ENCODE data around the gene MED27.

MED27 gene

DNA sequence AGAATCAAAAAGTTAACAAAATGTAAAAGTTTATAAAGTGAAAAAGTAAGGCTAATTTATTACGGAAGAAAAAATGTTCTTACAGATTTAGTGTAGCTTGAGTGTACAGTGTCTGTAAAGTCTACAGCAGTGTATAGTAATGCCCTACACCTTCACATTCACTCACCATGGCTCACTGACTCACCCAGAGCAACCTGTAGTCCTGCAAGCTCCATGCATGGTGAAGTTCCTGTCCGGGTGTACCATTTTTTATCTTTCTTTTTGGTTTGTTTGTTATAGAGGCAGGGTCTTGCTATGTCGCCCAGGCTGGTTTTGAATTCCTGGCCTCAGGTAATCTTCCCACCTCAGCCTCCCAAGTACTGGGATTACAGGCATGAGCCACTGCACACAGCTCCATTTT is 93.6 kb downstream of the MED27 start:
- DNase-seq (ENCODE audit: low read depth in 2 of 2) = no peak
- TF ChIP-seq, protein P1, sequence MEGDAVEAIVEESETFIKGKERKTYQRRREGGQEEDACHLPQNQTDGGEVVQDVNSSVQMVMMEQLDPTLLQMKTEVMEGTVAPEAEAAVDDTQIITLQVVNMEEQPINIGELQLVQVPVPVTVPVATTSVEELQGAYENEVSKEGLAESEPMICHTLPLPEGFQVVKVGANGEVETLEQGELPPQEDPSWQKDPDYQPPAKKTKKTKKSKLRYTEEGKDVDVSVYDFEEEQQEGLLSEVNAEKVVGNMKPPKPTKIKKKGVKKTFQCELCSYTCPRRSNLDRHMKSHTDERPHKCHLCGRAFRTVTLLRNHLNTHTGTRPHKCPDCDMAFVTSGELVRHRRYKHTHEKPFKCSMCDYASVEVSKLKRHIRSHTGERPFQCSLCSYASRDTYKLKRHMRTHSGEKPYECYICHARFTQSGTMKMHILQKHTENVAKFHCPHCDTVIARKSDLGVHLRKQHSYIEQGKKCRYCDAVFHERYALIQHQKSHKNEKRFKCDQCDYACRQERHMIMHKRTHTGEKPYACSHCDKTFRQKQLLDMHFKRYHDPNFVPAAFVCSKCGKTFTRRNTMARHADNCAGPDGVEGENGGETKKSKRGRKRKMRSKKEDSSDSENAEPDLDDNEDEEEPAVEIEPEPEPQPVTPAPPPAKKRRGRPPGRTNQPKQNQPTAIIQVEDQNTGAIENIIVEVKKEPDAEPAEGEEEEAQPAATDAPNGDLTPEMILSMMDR (IDR thresholded peaks at IDR 0.05; ENCODE audit: low read depth, low read length) = no peak
- no peak overlapping the region for H3K4me3 ChIP-seq (replicated peaks in 1 of 2; ENCODE audit: low read depth in 2 of 2, low read length in 2 of 2)

DNA sequence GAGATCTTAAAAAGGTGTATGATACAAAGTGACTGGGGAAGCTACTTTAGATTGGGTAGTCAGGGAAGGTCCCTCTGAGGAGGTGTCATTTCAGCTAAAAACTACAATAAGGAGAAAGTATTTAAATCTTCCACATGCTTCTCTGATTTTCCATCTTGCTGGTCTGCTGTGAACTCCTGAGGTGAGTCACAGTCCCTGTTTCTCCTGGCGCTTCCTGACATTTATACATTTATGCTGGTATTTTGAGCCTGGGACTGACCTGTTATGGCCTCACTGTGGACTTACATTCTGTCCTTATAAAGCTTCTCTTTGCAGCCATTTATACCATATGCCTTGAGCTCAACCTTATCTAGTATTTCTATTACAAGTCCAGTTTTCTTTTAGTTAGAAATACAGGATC is 95.1 kb downstream of the MED27 start:
- TF ChIP-seq, protein P1 (IDR thresholded peaks at IDR 0.05; ENCODE audit: low read depth, low read length) = no peak
- no peak overlapping the region for H3K4me3 ChIP-seq (replicated peaks in 1 of 2; ENCODE audit: low read depth in 2 of 2, low read length in 2 of 2)
- DNase-seq (ENCODE audit: low read depth in 2 of 2) = peak in 1 of 2 donors; percentile 25

DNA sequence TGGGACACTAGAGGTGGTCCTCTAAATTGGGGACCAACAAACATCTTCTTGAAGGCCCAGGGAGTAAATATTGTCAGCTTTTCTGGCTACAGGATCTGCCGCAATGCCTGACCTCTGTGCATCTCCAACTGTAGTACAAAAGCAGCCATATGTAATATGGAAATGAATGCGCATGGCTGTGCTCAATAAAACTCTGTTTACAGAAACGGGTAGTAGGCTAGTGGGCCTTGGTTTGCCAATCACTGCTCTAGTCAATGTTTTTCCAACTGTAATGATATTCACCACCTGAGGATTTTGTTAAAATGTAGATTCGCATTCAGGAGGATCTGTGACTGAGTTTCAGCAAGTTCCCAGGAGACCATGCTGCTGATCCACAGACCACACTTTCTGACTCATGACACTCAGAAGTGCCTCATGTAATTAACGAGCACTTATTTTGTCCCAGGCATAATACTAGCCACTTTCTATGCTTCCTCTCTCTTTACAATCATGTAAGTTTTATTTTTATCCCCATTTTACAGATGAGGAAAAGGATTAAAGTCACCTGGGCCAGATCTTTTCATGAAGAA is 96.9 kb downstream of the MED27 start:
- DNase-seq (ENCODE audit: low read depth in 2 of 2) = peak in 1 of 2 donors; percentile 53
- H3K4me3 ChIP-seq (replicated peaks in 1 of 2; ENCODE audit: low read depth in 2 of 2, low read length in 2 of 2) = no peak overlapping the region
- TF ChIP-seq, protein P1 (IDR thresholded peaks at IDR 0.05; ENCODE audit: low read depth, low read length) = no peak

DNA sequence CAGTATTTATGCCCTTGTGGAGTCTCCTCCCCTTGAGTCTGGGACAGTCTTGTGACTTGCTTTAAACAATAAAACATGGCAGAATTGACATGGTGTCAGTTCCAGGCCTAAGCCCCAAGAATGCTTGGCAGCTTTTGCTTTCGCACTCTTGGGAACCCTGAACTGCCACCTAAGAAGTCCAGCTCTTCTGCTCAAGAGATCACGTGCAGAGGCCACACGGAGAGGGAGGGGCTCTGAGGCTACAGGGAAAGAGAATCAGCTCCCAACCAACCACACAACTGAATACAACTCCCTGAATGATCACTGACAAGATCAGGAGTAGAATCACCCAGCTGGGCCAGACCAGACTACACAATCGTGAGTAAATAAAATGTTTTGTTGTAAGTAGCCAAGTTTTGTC is 97.6 kb downstream of the MED27 start:
- H3K4me3 ChIP-seq (replicated peaks in 1 of 2; ENCODE audit: low read depth in 2 of 2, low read length in 2 of 2) = no peak overlapping the region
- no peak for DNase-seq (ENCODE audit: low read depth in 2 of 2)
- TF ChIP-seq, protein P1 (IDR thresholded peaks at IDR 0.05; ENCODE audit: low read depth, low read length) = no peak

DNA sequence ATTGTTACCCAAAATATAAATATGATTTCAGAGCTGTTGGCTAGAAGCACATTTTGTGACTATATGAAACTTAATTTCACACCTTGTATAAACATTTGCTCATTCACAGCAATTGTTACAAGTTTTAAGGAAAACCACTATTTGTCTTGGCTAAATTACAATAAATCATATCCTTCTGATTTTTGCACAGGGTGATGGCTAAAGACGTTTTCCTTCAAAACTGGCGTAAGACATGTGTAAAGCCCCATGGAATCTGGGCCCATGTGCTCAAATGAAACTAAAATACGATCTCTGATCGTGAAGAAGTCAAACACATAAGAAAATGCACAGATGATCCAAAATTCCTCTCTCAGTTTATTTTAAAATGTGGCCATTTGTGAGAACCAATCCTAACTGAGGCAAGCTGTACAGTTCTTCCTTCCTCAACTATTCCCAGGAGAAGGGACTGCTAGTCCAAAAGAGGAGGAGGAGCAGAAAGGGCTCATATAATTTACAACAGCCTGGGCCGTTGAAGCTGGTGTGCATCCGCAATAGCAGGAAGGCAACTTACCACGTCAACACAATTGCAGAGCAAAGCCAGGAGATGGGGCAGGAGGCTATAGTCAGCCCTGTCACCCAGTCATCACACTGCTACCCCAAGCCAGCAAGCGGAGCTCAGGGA is 98.4 kb downstream of the MED27 start:
- TF ChIP-seq, protein P1 (IDR thresholded peaks at IDR 0.05; ENCODE audit: low read depth, low read length) = peak; percentile 13
- no peak overlapping the region for H3K4me3 ChIP-seq (replicated peaks in 1 of 2; ENCODE audit: low read depth in 2 of 2, low read length in 2 of 2)
- DNase-seq (ENCODE audit: low read depth in 2 of 2) = peak; percentile 31 to 43

DNA sequence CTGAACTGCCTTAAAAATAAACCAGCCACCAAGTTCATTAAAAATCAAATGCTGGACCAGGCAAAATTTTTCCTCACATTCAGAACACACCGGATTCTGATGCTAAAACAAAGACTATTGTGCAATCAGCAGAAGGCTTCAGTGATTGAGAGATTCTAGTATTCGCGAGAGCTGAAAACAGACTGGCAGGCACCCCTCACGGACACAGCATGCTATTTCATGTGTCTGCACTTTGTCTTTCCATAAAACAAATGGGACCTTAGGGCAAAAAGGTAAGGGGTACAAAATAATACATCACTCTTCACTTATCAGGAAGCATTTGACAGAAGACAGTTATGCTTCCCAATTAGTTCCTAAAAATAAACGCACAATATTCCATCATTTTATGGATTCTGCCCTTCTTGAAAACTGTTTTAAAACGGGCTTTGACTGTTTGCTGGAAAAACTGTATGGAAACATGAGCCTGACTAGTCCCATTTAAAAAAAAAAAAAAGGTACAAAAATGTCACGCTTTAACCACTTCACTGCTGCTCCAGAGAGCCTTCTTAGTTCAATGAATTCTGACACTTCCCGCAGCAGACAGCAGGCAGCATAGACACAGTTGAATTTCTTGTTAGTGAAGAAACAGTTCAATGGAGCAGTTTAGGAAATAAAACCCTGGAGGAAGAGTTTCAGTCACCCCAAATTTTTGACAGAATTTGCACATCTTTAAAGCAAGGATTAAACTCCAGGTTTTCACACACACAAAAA is 99.2 kb downstream of the MED27 start:
- H3K4me3 ChIP-seq (replicated peaks in 1 of 2; ENCODE audit: low read depth in 2 of 2, low read length in 2 of 2) = no peak overlapping the region
- DNase-seq (ENCODE audit: low read depth in 2 of 2) = peak in 1 of 2 donors; percentile 28
- TF ChIP-seq, protein P1 (IDR thresholded peaks at IDR 0.05; ENCODE audit: low read depth, low read length) = no peak
